NT2/D1 (cell line): ENCODE data around the gene SYPL1.

ENCODE experiments used
- DNase-seq: peaks from one replicate; pipeline ENCODE4 v3.0.0-alpha.2; 2011; ENCODE audit warnings: low read depth, low spot score
- H3K27me3 ChIP-seq: 2 replicates; pipeline ENCODE4 v1.6.0; 2011; ENCODE audit warnings: mild to moderate bottlenecking; ENCODE audit not compliant: insufficient read length, insufficient read depth
- H3K36me3 ChIP-seq: 2 replicates; pipeline ENCODE4 v1.6.1; 2011; ENCODE audit warnings: mild to moderate bottlenecking, low read length, mixed read lengths; ENCODE audit not compliant: insufficient read depth, insufficient read length
- H3K4me1 ChIP-seq: 2 replicates; pipeline ENCODE4 v1.5.1; 2011; ENCODE audit not compliant: insufficient read depth, insufficient read length
- H3K4me3 ChIP-seq: 2 replicates; pipeline ENCODE4 v1.5.1; 2011; ENCODE audit warnings: low read depth; ENCODE audit not compliant: insufficient read length
- H3K9ac ChIP-seq: 2 replicates; pipeline ENCODE4 v1.6.0; 2011; ENCODE audit warnings: low read depth; ENCODE audit not compliant: insufficient read length
- H3K9me3 ChIP-seq: 2 replicates; pipeline ENCODE4 v1.5.1; 2011; ENCODE audit warnings: mild to moderate bottlenecking, low read length; ENCODE audit not compliant: insufficient read depth
- SUZ12 ChIP-seq: IDR thresholded peaks from 2 replicates; pipeline ENCODE4 v1.6.1; 2011; ENCODE audit not compliant: insufficient read length, insufficient read depth; ENCODE audit errors: extremely low read depth
- YY1 ChIP-seq: IDR thresholded peaks from 2 replicates; pipeline ENCODE4 v1.6.1; 2011; ENCODE audit not compliant: insufficient read length, insufficient read depth
- ZNF274 ChIP-seq: IDR thresholded peaks from 2 replicates; pipeline ENCODE4 v1.6.1; 2011; ENCODE audit warnings: mild to moderate bottlenecking, low read depth, low read length

SYPL1 gene

DNA sequence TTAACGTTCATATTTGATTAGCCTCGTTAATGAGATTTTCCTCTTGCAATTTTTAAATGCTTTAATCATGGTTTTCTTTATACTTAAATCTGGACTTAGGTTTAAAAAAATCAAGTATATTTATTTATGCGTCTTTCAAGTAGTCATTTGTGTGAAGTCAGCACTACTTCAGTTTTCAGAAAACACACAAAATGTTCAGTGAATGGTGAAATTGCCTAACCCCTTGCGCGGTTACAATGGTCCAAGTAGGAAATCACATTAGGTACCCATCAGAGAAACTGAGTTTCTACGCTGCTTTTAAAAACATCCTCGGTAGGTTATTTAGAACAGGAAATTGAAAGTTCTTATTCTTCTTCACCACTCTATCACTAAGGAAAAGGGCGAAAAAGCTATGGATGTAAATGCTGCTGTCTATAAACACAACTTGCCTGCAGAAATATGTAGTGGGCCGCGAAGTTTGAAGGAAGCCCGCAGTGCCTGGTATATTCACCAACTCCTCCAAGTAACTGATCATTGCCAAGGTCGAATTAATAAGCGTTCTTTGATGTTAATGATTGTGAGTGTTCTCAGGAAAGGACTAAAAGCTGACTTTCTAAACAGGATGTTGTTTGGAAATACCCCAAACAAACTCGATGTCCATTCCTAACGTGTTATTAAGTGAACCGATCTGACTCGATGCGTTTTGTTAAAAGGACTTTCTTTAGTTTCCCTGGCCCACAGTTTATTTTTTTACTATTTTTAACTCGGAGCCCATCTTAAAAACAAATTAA, 1.0 kb downstream of the SYPL1 start:
- Histone ChIP-seq H3K4me3 (peak overlapping the region; percentile 81), H3K4me1 (no peaks in the 10 kb centered on the region), H3K9me3 (no peaks in the 10 kb centered on the region), H3K27me3 (peaks cover 2% of the 10 kb centered on the region), H3K36me3 (no peaks in the 10 kb centered on the region), H3K9ac (peak overlapping the region; percentile 91)
- TF ChIP-seq YY1 (no peak), SUZ12 (no peak), ZNF274 (no peak)
- DNase-seq, result no peak

DNA sequence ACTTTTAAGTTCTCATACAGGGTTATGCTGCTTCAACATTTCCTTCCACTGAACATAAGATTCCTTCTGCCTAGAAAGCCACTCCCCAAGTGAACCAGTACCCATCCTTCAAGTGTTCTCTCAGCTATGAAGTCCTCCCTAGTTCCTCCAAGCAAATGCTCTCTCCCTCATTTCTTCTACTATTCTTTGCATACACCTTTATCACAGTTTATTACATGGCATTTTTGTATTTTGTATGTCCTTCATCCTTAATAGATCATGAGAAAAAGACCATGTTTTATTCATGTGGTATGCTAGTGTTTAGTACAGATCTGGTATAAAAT, 1.9 kb downstream of the SYPL1 start:
- no peaks in the 10 kb centered on the region for H3K4me1 ChIP-seq
- DNase-seq, result no peak
- no peak overlapping the region for H3K9ac ChIP-seq
- H3K36me3 ChIP-seq, result peaks cover 2% of the 10 kb centered on the region
- H3K27me3 ChIP-seq, result peaks cover 2% of the 10 kb centered on the region
- H3K9me3 ChIP-seq, result no peaks in the 10 kb centered on the region
- TF ChIP-seq SUZ12, result no peak
- TF ChIP-seq ZNF274, result no peak
- no peak for TF ChIP-seq YY1
- H3K4me3 ChIP-seq, result no peak overlapping the region

DNA sequence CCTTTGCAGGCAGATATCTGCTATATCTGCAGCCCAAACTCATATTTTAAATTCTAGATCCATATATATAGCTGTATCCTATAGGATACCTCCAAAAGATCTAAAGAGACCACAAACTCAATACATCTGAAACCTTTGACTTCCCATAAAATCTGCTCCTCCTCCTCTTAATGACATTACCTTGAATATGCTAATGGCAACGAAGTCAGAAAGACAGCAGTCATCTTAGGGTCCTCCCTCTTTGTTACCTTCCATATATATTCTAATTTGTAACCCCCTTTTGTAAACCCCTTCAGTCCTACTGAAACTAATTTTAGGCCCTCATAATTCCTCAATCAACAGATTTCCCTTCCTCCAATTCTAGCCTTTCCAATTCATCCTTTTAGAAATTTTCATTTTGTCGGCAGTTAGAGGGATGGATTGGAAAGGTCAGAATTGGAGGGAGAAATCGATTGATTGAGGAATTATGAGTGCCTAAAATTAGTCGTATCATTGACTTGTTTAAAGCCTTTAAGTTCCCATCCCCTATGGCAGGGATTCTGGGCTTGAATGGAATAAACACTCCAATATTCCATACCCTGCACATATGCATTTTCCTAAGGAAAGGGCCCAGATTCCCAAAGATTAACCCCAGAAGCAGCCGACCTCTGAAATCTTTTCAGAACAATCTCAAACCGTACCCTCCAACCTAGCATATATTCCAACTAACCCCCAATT, 2.4 kb downstream of the SYPL1 start:
- no peak overlapping the region for H3K4me3 ChIP-seq
- H3K4me1 ChIP-seq, result no peaks in the 10 kb centered on the region
- H3K9ac ChIP-seq, result no peak overlapping the region
- no peak for TF ChIP-seq SUZ12
- TF ChIP-seq ZNF274, result no peak
- no peak for TF ChIP-seq YY1
- DNase-seq, result no peak
- H3K27me3 ChIP-seq, result peaks cover 2% of the 10 kb centered on the region
- H3K9me3 ChIP-seq, result no peaks in the 10 kb centered on the region
- peaks cover 4% of the 10 kb centered on the region for H3K36me3 ChIP-seq

DNA sequence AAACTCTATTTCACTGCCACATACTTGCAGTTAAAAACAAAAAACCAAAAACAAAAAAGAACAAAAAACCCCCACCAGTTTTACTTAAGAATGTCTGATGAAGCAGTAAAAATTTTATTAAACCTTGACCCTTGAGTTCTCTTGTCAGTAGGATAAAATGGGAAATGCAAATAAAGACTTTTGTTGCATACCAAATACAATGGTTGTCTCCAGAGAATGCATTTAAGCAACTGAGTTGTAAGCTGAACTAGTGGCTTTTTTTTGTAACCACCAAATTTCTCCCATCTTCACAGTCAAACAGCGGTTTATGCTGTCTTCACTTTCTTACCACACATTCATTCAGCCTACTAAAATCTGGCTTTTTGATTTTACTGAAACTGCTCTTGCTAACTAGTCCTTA, 3.1 kb downstream of the SYPL1 start:
- Histone ChIP-seq H3K4me3 (no peak overlapping the region), H3K36me3 (peaks cover 4% of the 10 kb centered on the region), H3K4me1 (no peaks in the 10 kb centered on the region), H3K9me3 (no peaks in the 10 kb centered on the region), H3K9ac (no peak overlapping the region), H3K27me3 (peaks cover 2% of the 10 kb centered on the region)
- TF ChIP-seq YY1 (no peak), SUZ12 (no peak), ZNF274 (no peak)
- no peak for DNase-seq

DNA sequence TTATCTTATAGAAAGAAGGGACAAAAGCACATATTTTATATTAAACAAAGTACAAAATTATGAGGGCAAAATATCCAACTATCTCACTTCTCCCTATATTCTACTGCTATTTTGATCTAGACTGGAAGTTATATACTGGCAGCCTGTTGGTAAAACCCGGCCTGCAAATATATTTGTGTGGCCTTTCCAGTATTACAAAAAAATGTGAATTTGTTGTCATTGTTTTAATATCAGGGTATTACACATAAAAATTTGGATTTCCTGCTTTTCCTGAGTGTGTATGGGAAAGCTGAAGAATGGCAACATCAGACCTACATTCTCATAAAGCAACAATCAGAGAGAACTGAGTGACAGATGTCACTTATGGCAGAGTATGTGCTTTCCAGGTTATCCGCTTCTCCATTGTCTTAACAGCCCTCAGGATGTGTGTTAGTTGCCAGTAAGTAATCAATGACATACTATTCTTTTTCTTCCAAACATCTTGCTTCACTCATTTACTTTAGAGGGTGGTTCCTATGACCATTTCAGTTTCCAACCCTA, 7.3 kb downstream of the SYPL1 start:
- no peaks in the 10 kb centered on the region for H3K9me3 ChIP-seq
- no peaks in the 10 kb centered on the region for H3K27me3 ChIP-seq
- no peaks in the 10 kb centered on the region for H3K4me1 ChIP-seq
- TF ChIP-seq YY1, result no peak
- no peak for TF ChIP-seq ZNF274
- TF ChIP-seq SUZ12, result no peak
- no peak overlapping the region for H3K4me3 ChIP-seq
- peaks cover 4% of the 10 kb centered on the region for H3K36me3 ChIP-seq
- H3K9ac ChIP-seq, result no peak overlapping the region
- DNase-seq, result no peak

DNA sequence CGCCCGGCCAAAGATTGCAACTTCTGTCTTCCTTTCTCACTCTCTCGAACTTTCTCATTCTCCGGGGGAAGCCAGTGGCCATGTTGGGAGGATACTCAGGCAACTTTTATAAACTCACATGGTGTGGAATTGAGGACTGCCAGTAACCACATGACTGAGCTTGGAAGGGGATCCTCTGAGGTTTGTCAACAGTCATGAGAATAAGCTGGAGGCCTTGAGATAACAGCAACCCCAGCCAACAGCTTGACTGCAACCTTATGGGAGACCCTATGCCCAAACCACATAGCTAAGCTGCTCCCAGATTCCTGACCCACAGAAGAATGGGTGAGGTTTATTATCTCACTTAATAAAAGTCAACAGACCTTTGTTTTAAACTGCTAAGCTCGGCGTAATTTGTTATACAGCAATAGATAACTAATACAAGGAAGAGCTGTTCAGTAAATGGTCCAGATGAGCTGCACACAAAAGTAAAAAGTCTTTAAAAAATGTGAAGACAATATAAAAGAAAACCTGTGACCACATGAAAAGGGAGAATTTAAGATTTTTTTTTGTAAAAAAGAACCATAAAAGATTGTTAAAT, 9.6 kb downstream of the SYPL1 start:
- no peak overlapping the region for H3K4me3 ChIP-seq
- no peak for DNase-seq
- peaks cover 8% of the 10 kb centered on the region for H3K36me3 ChIP-seq
- H3K27me3 ChIP-seq, result no peaks in the 10 kb centered on the region
- no peaks in the 10 kb centered on the region for H3K9me3 ChIP-seq
- no peak overlapping the region for H3K9ac ChIP-seq
- TF ChIP-seq YY1, result no peak
- no peaks in the 10 kb centered on the region for H3K4me1 ChIP-seq

DNA sequence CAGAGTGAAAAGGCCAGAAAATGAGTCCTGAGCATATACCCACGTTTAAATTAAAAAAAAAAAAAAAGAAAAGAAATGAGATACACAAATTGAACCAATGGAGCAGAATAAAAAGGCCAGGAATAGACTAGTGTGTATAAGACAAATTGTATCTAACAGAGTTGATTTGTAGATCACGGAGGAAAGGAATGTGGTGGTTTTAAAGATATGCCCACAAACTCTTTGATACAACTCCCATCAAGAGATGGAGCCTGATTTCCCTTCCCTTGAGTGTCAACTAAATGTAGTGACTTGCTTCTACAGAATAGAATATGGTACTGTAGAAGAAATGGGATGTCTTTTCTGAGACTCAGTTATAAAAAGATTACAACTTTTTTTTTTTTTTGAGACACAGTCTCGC, 10.4 kb downstream of the SYPL1 start:
- peaks cover 15% of the 10 kb centered on the region for H3K36me3 ChIP-seq
- no peaks in the 10 kb centered on the region for H3K27me3 ChIP-seq
- no peak overlapping the region for H3K9ac ChIP-seq
- H3K4me3 ChIP-seq, result no peak overlapping the region
- H3K9me3 ChIP-seq, result no peaks in the 10 kb centered on the region
- H3K4me1 ChIP-seq, result no peaks in the 10 kb centered on the region
- no peak for DNase-seq
- TF ChIP-seq ZNF274 (no peak), SUZ12 (no peak), YY1 (no peak)
